ENCODE results near the gene RBCK1.

Gene RBCK1

DNA sequence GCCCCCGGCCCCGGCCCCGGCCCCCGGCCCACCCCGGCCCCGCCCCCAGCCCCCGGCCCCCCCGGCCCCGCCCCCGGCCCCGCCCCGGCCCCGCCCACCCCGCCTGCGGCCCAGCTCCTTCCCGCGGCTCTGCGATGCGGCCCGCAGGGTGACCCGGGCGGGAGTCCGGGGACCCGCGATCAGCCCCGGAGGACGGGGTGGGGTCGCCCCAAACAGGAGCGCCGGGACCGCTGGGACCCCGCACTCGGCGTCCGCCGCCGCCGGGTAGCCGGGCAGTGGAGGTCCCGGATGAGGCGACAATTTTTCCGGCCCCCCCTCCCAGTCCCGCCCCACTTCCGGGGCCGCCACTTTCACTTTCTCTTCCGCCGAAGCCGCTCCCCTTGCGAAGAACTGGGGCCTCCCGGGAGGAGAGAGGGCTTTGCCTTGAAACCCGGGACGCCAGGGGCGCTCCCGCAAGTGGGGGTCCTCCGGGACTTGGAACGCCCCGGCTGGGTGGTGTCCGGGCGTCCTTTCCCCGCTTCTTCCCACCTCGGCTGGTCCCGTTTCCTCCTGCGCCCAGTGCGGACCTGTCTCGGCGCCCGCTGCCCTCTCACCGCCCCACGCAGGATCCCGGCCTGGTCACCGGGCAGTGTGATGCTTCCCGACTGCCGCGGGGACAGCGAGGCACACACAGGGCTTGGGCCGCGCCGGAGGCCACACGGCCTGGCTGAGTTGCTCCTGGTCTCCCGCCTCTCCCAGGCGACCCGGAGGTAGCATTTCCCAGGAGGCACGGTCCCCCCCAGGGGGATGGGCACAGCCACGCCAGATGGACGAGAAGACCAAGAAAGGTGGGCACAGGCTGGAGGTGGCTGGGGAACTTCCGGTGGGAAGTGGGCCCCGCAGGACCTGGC is at the start of gene RBCK1:
Gene RBCK1, plus strand, starts transcription at position 347 of the 890 bp plus-strand sequence. Its CDS starts 459 bp downstream, at position 806.
- Mint-ChIP-seq H3K4me1 (peaks cover 31% of the 10 kb centered on the region), H3K27ac (no peak within 1 kb of the TSS), H3K27me3 (ENCODE audit: low read depth, poor library complexity) (peaks cover 12% of the 10 kb centered on the region), H3K36me3 (ENCODE audit: low read depth) (peaks cover 39% of the 10 kb centered on the region), H3K9me3 (peaks cover 36% of the 10 kb centered on the region), H3K4me3 (peak within 1 kb of the TSS; percentile 88)
- DNase-seq = peak; percentile 77
- TF ChIP-seq, protein P1, sequence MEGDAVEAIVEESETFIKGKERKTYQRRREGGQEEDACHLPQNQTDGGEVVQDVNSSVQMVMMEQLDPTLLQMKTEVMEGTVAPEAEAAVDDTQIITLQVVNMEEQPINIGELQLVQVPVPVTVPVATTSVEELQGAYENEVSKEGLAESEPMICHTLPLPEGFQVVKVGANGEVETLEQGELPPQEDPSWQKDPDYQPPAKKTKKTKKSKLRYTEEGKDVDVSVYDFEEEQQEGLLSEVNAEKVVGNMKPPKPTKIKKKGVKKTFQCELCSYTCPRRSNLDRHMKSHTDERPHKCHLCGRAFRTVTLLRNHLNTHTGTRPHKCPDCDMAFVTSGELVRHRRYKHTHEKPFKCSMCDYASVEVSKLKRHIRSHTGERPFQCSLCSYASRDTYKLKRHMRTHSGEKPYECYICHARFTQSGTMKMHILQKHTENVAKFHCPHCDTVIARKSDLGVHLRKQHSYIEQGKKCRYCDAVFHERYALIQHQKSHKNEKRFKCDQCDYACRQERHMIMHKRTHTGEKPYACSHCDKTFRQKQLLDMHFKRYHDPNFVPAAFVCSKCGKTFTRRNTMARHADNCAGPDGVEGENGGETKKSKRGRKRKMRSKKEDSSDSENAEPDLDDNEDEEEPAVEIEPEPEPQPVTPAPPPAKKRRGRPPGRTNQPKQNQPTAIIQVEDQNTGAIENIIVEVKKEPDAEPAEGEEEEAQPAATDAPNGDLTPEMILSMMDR (IDR thresholded peaks at IDR 0.05) = no peak

DNA sequence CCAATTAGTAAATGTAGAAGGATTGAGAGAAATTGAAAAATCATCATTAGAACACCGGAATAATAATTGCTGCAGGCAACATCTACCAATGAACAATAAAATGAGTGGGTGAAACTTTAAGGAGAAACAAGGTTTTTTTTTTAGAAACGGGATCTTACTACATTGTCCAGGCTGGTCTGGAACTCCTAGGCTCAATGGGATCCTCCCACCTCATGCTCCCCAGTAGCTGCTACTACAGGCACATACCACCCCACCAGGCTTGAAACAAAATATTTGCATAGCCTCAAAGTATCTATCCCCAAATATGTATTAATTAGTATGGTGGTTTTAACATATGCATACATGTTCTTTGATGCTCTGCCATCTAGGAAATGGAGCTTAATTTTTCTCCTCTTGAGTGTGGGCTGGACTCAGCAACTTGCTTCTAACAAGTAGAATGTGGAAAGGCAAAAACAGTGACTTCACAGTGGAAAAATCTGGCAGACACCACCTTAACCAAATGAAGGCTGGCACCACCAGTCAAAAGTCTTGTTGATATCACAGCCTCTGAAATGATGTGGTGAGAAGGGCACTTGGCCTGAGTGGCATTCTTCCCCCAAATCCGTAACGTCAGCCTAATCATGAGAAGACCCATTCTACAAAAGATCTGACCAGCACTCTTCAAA is 49.1 kb upstream of the RBCK1 start:
- Mint-ChIP-seq H3K4me1 (peaks cover 36% of the 10 kb centered on the region), H3K27me3 (ENCODE audit: low read depth, poor library complexity) (peaks cover 9% of the 10 kb centered on the region), H3K9me3 (no peaks in the 10 kb centered on the region), H3K4me3 (no peak overlapping the region), H3K27ac (no peak overlapping the region), H3K36me3 (ENCODE audit: low read depth) (no peaks in the 10 kb centered on the region)
- TF ChIP-seq, protein P1 (IDR thresholded peaks at IDR 0.05) = no peak
- DNase-seq = no peak

DNA sequence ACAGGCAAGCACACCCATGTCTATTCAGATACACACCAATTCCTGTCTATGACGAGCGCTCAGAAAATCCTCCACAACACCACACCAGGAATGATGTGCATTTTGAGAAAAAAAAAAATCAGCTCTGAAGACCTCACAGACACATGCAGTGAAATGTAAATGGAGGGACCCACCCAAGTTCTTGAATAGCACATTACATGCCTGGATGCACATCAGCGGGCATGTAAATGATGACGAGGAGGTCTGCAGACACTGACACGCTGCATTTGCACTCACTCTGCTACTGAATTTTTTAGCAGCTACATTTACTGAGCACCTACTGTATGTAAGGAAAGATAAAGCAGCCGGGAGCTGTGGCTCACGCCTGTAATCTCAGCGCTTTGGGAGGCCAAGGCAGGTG is 46.5 kb upstream of the RBCK1 start:
- no peaks in the 10 kb centered on the region for H3K9me3 Mint-ChIP-seq
- TF ChIP-seq, protein P1 (IDR thresholded peaks at IDR 0.05) = no peak
- H3K4me1 Mint-ChIP-seq = peaks cover 47% of the 10 kb centered on the region
- no peaks in the 10 kb centered on the region for H3K36me3 Mint-ChIP-seq (ENCODE audit: low read depth)
- H3K4me3 Mint-ChIP-seq = no peak overlapping the region
- peaks cover 9% of the 10 kb centered on the region for H3K27me3 Mint-ChIP-seq (ENCODE audit: low read depth, poor library complexity)
- H3K27ac Mint-ChIP-seq = no peak overlapping the region
- no peak for DNase-seq

DNA sequence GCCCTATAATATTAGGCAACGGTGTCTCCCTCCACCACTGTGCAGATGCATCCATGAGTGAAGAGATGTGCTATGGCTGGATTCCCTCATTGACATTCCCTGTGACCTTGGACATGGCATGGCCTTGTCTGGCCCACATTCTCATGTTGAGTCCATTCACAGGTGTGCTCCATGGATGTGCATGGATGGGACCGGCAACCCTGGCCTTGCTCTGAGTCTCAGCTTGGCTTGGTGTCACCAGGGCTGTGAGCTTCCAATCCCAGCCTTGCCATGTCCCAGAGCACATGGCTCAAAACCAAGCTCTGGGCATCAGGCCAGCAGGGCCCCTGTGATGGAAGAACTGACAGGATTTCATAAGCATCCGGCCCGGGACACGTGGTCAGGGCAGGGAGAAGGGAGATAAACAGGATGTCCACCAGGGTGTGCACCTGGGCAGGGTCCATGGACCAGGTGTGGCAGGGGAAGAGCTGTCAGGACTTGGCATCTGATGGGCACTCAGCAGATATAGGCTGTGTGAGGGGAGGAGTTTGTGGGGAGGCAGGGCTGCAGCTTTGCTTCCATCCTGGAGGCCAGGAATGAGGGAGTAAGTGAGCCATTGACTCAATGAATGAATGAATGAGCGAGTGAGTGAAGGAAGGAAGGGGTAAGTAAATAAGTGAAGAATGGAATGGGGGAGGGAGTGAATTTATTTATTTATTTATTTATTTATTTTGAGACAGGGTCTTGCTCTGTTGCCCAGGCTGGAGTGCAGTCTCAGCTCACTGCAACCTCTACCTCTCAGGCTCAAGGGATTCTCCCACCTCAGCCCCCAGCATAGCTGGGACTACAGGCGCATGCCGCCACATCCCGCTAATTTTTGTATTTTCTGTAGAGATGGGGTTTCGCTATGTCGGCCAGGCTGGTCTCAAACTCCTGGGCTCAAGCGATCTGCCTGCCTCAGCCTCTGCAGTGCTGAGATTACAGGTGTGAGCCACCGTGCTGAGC is 45.5 kb upstream of the RBCK1 start:
- peaks cover 49% of the 10 kb centered on the region for H3K4me1 Mint-ChIP-seq
- H3K4me3 Mint-ChIP-seq = no peak overlapping the region
- TF ChIP-seq, protein P1 (IDR thresholded peaks at IDR 0.05) = no peak
- H3K36me3 Mint-ChIP-seq (ENCODE audit: low read depth) = no peaks in the 10 kb centered on the region
- peaks cover 11% of the 10 kb centered on the region for H3K27me3 Mint-ChIP-seq (ENCODE audit: low read depth, poor library complexity)
- no peak for DNase-seq
- no peaks in the 10 kb centered on the region for H3K9me3 Mint-ChIP-seq
- H3K27ac Mint-ChIP-seq = no peak overlapping the region

DNA sequence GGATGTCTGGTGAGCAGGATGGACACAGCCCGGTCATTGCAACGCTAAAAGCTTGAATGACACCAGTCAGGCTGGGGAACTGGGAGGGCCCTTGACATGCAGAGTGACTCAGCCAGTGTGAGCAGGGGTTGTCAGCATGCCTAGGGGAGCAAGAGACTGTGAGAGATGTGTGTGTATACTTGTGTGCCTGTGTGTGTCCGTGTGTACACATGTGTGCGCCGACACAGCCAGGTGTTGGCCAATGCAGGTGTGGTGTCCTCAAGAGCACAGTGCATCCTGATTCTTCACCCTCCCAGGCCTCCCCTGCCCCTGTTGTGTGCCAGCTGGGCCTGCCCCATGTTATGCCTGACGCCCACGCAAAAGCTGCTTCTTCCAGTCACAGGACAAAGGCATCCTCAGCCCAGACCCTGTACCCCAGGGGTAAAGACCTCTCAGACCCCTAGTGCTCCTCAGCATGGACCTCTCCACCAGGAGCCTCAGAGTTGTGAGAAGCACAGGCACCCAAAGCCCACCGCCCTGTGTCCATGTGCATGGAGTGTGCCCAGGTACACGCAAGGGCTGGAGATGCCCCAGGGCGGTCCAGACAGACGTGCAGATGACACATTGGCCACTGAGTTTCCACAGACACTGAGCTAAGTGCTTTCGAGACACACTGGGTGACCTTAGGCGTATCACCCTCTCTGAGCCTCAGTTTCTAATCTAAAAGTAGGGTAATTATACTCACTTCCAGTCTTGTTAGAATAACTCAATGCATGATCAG is 44.6 kb upstream of the RBCK1 start:
- no peak overlapping the region for H3K27ac Mint-ChIP-seq
- H3K27me3 Mint-ChIP-seq (ENCODE audit: low read depth, poor library complexity) = peaks cover 11% of the 10 kb centered on the region
- TF ChIP-seq, protein P1 (IDR thresholded peaks at IDR 0.05) = no peak
- H3K36me3 Mint-ChIP-seq (ENCODE audit: low read depth) = no peaks in the 10 kb centered on the region
- no peaks in the 10 kb centered on the region for H3K9me3 Mint-ChIP-seq
- no peak overlapping the region for H3K4me3 Mint-ChIP-seq
- no peak for DNase-seq
- peaks cover 52% of the 10 kb centered on the region for H3K4me1 Mint-ChIP-seq
